HG03025 (cell line): ENCODE data around the gene SUSD2.
"Not testable (repeated sequence)": the region's sequence is repeated elsewhere in the genome, so short reads cannot be mapped to it uniquely, and the experiment has no call there.

Experiments used
- ATAC-seq: cut with Tn5 transposase; IDR thresholded peaks from one replicate; pipeline ENCODE4 v1.9.1; 2021; ENCODE audit warnings: mild to moderate bottlenecking, moderate library complexity; ENCODE audit not compliant: unreplicated experiment, low FRiP score

The SUSD2 gene

DNA sequence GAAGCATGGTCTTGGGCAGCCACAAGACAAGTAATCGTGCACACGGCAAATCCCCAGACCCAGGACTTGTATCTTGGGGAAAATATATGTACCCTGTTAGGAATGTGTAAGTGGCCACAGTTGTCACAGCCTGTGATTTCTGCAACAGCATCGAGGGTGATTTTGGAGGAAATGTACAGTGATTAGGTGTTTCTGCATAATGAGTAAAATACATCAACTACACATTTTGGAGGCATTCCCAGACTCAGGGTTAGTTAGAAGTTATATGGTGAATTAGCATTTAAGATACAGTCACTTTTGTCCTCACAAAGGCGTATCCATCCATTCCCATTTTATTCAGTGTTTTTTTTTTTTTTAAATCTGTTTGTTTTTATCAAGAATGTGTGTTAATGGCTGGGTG, 28.4 kb downstream of the SUSD2 start:
- no peak for ATAC-seq

DNA sequence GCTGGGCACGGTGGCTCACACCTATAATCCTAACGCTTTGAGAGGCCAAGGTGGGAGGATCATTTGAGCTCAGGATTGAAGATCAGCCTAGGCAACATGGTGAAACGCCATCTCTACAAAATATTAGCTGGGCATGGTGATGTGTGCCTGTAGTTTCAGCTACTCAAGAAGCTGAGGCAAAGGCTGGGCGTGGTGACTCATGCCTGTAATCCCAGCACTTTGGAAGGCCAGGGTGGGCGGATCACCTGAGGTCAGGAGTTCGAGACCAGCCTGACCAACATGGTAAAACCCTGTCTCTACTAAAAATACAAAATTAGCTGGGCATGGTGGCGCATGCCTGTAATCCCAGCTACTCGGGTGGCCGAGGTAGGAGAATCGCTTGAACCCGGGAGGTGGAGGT, 29.1 kb downstream of the SUSD2 start:
- not testable (repeated sequence) for ATAC-seq

DNA sequence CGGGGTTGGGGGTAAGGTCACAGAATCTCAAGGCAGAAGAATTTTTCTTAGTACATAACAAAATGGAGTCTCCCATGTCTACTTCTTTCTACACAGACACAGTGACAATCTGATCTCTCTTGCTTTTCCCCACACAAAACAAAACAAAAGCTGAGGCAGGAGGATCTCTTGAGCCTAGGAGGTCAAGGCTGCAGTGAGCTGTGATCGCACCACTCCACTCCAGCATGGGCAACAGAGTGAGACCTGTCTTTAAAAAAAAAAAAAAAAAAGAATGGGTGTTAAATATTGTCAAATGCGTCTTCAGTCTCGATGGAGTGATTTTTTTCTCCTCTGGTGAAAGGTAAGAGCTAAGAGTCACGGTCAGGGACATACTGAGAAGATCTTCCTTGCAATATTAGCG, 30.4 kb downstream of the SUSD2 start:
- not testable (repeated sequence) for ATAC-seq

DNA sequence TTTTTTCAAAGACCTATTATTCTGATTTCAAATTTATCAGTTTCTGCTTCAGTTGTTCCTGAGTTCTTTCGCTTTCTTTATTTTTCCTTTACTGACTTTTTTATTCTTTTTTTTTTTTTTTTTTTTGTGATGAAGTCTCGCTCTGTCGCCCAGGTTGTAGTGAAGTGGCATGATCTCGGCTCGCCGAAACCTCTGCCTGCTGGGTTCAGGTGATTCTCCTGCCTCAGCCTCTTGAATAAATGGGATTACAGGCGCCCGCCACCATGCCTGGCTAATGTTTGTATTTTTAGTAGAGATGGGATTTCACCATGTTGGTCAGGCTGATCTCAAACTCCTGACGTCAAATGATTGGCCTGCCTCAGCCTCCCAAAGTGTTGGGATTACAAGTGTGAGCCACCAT, 31.8 kb downstream of the SUSD2 start:
- not testable (repeated sequence) for ATAC-seq

DNA sequence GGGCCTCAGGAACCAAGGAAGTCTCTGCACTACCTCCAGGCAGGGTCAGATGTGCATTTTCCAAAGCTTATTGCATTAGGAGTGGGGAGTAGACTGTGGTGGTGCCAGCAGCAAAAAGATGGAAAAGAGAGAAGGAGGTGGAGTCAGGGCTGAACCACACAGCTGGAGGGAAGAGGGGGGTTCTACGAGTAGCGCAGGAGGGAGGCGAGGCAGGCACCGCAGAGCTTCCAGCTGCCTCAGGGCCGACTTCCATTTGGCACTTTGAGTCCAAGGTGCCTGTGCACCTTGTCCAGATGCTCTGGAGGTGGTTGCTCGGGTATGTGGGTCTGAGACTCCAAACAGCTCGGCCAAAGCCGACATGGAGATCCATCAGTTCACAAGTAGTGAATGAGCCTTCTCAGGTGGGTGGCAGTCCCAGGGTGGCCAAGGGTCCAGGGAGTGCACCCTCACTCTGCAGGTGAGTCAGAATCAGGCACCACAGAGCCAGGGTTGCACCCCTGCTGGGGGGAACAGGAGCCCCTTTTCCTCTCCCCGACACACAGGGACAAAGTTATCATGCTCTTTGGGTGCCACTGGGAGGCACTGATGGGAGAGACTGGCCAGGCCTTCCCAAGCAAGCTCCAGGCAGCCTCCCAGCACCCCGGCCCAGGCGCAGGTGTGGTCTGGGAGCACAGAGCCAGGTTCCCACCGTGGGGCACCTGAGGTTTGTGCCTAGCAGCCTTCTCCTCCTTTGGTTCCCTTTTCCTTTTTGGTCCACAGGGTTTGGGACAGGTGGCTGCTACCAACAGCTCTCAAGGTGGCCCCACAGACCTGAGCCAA, 33.4 kb downstream of the SUSD2 start:
- ATAC-seq: no peak

DNA sequence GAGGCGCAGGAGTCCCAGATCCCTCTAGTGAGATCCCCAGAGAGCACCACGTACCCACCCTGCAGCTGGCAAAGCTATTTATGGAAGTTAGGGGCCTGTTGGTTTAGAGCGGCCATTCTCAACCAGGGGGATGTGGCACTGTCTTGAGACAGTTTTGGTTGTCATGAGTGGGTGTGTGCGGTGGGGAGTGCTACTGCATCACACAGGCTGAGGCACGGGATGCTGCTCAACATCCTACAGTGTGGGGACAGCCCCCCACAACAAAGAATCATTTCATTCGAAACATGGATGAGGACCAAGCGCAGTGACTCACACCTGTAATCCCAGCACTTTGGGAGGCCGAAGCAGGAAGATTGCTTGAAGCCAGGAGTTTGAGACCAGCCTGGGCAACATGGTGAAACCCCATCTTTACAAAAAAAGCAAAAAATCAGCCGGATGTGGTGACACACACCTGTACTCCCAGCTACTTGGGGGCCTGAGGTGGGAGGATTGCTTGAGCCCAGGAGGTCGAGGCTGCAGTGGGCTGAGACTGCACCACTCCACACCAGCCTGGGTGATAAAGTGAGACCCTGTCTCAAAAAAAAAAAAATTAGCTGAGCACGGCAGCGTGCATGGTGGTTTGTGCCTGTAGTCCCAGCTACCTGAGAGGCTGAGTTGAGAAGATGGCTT, 35.4 kb downstream of the SUSD2 start:
- ATAC-seq: no peak

DNA sequence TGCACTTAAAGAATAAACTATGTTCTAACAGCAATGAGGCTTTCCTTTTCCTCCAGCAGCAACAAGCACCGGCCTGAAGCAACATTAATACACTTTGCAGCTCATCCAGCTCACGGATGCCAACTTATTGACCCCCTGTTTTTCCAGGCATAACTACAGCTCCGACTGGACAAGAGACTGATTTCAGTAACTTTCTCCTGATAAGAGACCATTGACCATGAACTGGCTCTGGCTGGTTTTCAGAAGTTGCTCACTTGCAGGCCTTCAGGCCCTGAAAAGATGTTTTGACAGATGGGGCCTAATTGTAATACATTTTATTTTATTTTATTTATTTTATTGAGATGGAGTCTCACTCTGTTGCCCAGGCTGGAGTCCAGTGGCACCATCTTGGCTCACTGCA, 36.1 kb downstream of the SUSD2 start:
- ATAC-seq: no peak

DNA sequence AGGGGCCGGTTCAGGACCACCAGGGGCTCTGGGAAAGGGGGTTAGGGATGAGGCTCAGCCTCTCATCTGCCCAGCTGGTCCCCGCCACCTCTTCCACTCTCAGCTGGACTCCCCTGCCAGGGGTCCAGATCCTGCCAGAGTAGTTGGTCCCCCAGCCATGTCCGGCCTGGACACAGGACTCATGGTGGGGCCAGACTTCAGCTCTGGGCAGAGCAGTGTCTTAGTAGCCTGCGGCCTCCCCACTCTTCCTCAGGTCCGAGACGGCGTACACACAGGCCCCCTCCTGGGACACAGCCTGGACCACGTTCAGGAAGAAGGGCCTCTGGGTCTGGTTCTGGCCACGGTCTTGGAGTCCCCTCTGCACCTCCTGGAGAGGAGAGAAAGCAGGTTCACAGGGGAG, 38.5 kb downstream of the SUSD2 start:
- no peak for ATAC-seq

DNA sequence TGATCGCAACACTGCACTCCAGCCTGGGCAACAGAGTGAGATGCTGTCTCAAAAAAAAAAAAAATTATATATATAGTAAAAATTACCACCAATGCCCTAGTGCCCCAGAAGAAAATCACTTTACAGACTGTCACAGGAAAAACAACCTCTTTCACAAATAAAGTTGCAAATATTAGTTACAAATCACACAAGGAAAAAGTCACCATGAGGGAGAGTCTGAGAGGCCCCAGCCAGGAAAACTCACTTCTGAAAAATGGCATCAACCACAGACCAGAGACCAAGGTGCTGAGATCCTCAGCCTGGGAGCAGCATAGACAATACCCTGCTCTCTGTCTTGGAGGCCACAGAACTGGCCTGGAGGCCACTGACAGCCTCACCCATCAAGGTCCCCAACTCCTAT, 43.2 kb downstream of the SUSD2 start:
- no peak for ATAC-seq

DNA sequence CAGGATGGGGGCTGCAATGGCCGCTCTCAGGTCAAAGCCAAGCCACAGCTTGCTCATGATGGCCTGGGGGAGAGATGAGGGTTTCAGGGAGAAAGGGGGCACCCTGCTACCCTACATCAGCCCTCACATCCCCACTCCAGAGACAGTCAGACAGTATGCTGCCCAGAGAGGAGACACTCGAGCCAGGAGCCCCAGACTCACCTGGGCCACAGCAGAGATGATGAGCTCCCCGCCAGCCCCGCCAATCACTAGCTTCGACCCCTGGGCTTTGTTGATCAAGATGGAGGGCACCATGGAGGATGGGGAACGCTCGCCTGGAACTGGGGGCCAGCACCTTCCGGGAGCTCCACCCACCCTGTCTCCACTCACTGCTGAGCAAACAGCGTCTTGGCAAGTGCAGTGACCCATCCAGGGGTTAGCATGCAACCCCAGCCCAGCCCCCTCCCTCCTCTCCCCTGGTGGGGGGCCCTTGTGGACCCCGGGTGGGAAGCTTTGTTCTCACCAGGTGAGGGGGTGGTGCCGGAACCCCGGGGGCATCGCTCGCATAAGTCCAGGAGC, 43.8 kb downstream of the SUSD2 start:
- ATAC-seq: no peak

DNA sequence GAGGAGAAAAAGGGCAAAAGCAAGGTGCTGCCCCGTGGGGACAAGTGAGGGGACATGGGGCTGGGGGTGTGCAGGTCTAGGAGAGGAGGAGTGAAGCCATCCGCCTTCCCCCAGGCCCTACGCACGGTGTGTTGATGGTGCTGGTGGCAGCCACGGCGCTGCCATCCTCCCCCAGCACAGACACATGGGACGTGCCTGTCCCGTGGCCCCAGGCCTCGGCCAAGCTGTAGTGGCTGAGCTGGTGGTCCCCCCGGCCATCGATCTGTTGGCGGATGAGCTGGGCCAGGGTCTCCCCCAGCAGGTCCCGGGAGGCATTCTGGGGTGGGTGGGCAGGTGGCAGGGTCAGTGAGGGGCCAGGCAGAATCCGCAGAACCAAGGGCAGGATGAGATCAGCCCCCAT, 44.7 kb downstream of the SUSD2 start:
- no peak for ATAC-seq

DNA sequence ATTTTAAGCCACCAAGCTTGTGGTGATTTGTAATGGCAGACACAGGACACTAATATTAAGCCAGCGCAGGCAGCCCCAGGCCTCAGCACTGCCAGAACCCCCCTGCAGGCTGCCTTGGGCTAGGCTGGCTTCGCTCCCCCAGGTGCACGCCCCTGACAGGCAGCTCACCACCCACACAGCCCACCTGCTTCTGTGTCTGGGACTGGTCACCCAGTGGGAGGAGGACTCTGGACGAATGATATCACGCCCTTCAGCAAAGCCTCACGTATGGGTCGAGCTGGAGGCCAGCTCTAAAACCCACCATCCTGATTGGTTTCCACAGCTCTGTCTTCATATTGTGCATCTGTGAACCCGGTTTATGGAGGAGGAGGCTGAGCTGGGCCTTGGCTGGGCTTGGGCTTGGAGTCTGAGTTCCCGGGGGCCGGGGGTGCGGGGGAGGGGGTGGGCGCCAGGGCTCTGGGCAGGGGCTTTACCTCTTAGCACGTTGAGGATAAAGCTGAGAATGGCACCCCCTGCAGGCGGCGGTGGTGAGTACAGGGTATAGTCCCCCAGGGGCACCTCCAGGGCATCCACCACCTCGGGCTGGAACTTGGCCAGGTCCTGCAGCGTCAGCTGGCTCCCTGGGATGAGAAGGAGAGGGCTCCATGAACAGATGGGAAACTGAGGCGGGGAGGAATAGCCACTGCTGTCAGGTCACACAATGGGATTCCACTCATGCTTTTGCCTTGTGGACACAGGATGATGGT, 49.8 kb downstream of the SUSD2 start:
- ATAC-seq: no peak

DNA sequence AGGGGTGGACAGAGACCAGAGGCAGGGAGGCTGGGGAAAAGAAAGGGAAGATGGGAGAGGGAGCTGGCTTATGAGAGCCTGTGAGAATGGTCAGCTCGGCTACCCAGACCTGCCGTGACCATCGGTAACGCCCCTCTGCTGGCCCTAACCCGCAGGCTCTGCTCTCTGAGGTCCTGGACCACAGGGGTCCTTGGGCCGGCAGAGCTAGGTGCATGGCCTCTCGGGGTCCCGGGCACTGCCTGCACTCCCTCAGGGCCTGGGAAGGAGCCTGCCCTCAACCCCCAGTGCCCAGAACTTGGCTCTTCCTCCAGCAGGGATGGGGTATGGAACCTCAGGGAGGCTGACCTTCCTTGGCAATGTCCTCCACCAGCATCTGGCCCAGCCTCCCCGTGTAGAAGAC, 50.4 kb downstream of the SUSD2 start:
- no peak for ATAC-seq

DNA sequence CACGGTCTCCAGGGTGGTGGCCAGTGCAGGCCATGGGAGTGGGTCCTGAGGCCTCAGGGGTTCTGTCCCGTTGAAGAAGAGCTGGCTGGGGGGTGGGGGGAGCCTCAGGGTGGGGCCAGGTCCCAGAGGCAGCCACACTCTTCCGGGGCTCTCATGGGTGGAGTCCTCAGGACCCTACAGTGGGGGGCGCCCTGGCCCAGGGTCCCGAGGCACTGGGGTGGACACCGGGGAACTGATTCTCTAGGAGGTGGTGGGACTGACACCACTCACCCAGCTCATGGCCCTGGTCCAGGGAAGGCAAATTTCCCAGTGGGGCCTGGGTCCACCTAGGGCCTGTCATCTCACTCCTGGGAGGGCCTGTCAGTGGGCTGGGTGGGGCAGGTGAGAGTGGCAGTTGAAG, 50.8 kb downstream of the SUSD2 start:
- ATAC-seq: no peak

DNA sequence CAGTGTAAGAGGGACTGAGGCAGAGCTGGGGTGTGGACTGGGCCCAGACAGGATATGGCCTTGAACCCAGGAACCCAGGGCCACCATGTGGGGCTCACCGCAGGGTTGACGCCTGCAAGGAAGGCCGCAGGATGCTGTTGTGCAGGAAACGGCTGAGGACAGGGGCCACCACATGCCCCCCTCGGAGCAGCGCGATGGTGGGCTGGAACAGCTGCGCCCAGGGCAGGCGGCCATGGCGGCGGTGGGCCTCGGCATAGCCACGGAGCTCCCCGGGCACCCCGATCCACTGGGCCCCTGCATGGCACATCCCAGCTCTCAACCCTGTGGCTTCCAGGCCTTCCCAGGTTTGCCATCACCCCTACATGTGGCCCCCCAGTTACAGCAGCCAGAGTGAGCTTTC, 51.4 kb downstream of the SUSD2 start:
- no peak for ATAC-seq

DNA sequence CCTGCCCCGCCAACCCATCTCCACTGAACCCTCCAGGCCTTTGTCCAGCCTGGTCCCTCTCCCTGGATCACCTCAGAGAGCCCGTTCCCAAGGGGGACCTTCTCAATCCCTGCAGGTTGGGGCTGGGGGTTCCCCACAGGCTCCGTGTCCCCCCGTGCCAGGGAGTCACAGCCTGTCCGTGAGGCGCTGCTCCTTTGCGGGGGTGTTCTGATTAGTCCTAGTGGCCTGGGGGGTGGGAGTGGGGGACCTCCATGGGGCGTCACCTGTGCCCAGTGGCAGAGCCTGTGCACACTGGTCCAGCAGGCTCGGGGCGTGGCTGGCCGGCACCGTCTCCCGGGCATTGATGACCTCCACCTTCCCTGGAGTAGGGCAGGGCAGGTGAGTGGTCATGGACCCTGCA, 51.9 kb downstream of the SUSD2 start:
- ATAC-seq: no peak

DNA sequence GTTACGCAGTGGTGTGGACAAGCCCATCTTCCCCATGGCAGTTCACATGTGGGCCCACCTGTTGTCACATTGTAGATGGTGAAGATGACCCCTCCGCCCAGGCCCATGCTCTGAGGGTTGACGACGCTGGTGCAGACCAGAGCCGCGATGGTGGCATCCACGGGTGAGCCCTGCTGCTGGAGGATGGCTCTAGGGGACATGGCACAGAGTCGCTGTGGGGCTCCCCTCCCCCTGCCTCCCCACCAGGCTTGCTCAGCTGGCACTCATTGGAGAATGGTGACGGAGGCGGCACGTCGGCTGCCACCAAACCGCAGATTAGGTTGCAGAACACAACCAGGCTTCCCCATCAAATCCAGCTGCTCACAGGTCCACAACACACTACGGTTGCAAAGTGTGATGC, 52.5 kb downstream of the SUSD2 start:
- ATAC-seq: no peak

DNA sequence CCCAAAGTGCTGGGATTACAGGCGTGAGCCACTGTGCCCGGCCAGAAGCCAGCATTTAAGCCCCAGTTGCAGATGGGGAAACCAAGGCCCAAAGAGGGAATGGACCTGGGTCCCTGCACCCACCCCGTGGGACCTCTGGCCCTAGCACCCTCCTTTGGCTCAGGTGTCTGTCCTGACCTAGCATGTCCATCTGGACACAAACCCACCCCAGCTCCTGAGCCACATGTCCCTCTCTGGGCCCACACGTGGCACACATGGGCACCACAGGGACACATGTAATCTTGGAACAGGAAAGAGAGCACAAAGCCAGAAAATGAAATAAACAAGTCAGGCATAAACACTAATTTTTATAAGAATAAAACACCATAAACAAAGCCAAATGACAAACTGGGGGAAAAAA, 54.0 kb downstream of the SUSD2 start:
- ATAC-seq: no peak

DNA sequence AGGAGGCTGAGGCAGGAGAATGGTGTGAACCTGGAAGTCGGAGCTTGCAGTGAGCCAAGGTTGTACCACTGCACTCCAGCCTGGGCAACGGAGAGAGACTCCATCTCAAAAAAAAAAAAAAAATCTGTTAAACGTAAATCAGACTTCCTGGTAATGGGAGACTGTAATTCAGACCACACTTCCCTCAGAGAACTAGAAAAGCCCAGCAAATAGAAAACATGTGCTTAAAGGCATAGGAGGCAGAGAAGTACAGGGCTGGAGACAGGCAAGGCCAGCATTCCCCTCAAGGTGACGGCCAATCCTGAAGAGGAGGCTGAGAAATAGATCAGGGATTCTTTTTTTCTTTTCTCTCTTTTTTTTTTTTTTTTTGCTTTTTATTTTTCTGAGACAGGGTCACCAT, 55.4 kb downstream of the SUSD2 start:
- ATAC-seq: no peak

DNA sequence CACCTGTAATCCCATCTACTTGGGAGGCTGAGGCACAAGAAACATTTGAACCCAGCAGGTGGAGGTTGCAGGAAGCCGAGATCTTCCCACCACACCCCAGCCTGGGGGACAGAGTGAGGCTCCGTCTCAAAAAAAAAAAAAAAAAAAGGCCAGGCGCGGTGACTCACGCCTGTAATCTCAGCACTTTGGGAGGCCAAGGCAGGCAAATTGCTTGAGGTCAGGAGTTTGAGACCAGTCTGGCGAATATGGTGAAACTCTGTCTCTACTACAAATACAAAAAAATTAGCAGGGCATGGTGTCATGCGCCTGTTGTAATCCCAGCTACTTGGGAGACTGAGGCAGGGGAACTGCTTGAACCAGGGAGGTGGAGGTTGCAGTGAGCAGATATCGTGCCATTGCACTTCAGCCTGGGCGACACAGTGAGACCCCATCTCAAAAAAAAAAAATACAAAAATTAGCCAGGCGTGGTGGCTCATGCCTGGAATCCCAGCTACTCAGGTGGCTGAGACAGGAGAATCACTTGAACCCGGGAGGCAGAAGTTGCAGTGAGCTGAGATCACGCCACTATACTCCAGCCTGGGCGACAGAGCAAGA, 56.9 kb downstream of the SUSD2 start:
- not testable (repeated sequence) for ATAC-seq
